Measurements from ENCODE around the gene SHROOM2. TPM values are rescaled to one million over a fixed set of nuclear protein-coding genes. Genes with fewer than 3 reads are reported as not detected.

The SHROOM2 gene
- total RNA-seq, 1 experiment from 2014 or later = 5.3 TPM

DNA sequence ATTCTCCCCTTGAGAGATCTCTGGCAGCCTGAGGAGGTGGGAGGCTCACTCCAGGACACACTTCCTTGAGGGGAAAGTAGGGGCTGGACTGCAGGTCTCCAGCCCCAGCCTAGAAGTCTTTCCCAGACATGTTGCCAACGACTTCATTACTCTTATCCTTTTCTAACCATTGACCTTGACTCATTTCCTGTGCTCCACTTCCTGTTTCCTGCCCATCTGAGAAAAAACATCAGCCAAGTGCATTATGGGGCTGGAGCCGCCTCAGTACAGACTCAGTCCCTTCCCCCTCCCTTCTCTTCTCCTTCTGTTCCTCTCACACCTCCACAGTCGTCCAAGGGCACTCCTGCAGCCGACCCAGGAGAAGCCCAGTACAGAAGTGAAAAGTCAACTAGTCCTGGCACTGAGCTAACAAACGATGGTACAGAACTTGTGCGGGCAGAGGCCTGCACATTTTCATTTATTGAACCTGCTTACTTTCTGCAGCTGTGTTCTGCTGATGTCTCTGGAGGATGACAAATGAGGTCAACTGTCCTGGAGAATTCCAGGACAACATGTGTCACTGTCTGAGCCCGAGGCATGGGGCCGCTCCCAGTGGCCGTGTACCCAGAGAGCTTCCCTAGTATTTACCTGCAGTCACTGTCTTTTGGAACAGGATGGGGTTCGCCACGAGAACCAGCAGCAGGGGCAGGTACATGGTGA is 40.7 kb upstream of the SHROOM2 start:
- H3K9me3 ChIP-seq (ENCODE audit: control insufficient read depth in 1 of 2, insufficient read depth in 1 of 2, low read depth in 1 of 2, low read length in 2 of 2) = no peaks in the 10 kb centered on the region
- H3K27me3 ChIP-seq (ENCODE audit: insufficient read depth, low read length) = no peaks in the 10 kb centered on the region
- H3K36me3 ChIP-seq (ENCODE audit: control insufficient read depth in 1 of 2, insufficient read depth in 2 of 2, low read length in 2 of 2) = no peaks in the 10 kb centered on the region
- ATAC-seq (no peak), DNase-seq (ENCODE audit: low read depth, low spot score) (no peak)
- no peak for TF ChIP-seq EZH2phosphoT487 (IDR thresholded peaks at IDR 0.05; ENCODE audit: borderline replicate concordance)
- no peak for TF ChIP-seq POLR2AphosphoS5 (IDR thresholded peaks at IDR 0.05; ENCODE audit: low read depth, low read length)
- TF ChIP-seq SP1 (IDR thresholded peaks at IDR 0.05; ENCODE audit: low read depth) = no peak
- TF ChIP-seq, protein P1, sequence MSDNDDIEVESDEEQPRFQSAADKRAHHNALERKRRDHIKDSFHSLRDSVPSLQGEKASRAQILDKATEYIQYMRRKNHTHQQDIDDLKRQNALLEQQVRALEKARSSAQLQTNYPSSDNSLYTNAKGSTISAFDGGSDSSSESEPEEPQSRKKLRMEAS (IDR thresholded peaks at IDR 0.05) = no peak
- TF ChIP-seq ELF1 (IDR thresholded peaks at IDR 0.05; ENCODE audit: borderline replicate concordance, low read depth) = no peak
- no peak for TF ChIP-seq SRF (IDR thresholded peaks at IDR 0.05; ENCODE audit: low read depth)
- H3K27ac ChIP-seq (ENCODE audit: low read depth, low read length) = no peak overlapping the region
- H3K4me1 ChIP-seq (ENCODE audit: control insufficient read depth in 1 of 2, insufficient read depth in 2 of 2, low read length in 2 of 2) = no peaks in the 10 kb centered on the region
- no peak overlapping the region for H3K9ac ChIP-seq (ENCODE audit: low read length)
- H4K20me1 ChIP-seq (ENCODE audit: insufficient read depth) = no peaks in the 10 kb centered on the region
- H3K9me2 ChIP-seq (ENCODE audit: insufficient read depth) = no peaks in the 10 kb centered on the region
- no peaks in the 10 kb centered on the region for H3K79me2 ChIP-seq (ENCODE audit: insufficient read depth, low read length)
- BruUV-seq (replicated peaks) = no TSS peak
- POLR2A ChIA-PET = no interaction called here
- no peak overlapping the region for H2AFZ ChIP-seq (ENCODE audit: low read depth, low read length, poor library complexity, severe bottlenecking)
- intact Hi-C loops (cut with micrococcal nuclease) = no loop called here
- CTCF ChIA-PET = no interaction called here
- H3K4me2 ChIP-seq (ENCODE audit: low read length) = no peak overlapping the region
- no peak overlapping the region for H3K4me3 ChIP-seq (replicated peaks in 1 of 2; ENCODE audit: low read depth in 1 of 2, low read length in 2 of 2)
- RAD21 ChIA-PET (ENCODE audit: low non-redundant PET in 1 of 2, low total read pairs in 2 of 2, uncharacterized antibody in 2 of 2, unreplicated experiment in 2 of 2) = no interaction called here

- ChIA-PET RAD21 (ENCODE audit: low non-redundant PET in 1 of 2, low total read pairs in 2 of 2, uncharacterized antibody in 2 of 2, unreplicated experiment in 2 of 2) (no interaction called here), POLR2A (no interaction called here), CTCF (no interaction called here)
- Histone ChIP-seq H3K4me1 (ENCODE audit: control insufficient read depth in 1 of 2, insufficient read depth in 2 of 2, low read length in 2 of 2) (no peaks in the 10 kb centered on the region), H3K9me3 (ENCODE audit: control insufficient read depth in 1 of 2, insufficient read depth in 1 of 2, low read depth in 1 of 2, low read length in 2 of 2) (no peaks in the 10 kb centered on the region), H3K9me2 (ENCODE audit: insufficient read depth) (no peaks in the 10 kb centered on the region), H3K27ac (ENCODE audit: low read depth, low read length) (no peak overlapping the region), H2AFZ (ENCODE audit: low read depth, low read length, poor library complexity, severe bottlenecking) (no peak overlapping the region), H3K4me3 (replicated peaks in 1 of 2; ENCODE audit: low read depth in 1 of 2, low read length in 2 of 2) (no peak overlapping the region), H3K79me2 (ENCODE audit: insufficient read depth, low read length) (no peaks in the 10 kb centered on the region), H3K9ac (ENCODE audit: low read length) (no peak overlapping the region), H3K36me3 (ENCODE audit: control insufficient read depth in 1 of 2, insufficient read depth in 2 of 2, low read length in 2 of 2) (no peaks in the 10 kb centered on the region), H3K4me2 (ENCODE audit: low read length) (no peak overlapping the region), H4K20me1 (ENCODE audit: insufficient read depth) (no peaks in the 10 kb centered on the region), H3K27me3 (ENCODE audit: insufficient read depth, low read length) (no peaks in the 10 kb centered on the region)
- intact Hi-C loops (cut with micrococcal nuclease) = no loop called here
- DNase-seq (ENCODE audit: low read depth, low spot score) (no peak), ATAC-seq (no peak)
- TF ChIP-seq ELF1 (IDR thresholded peaks at IDR 0.05; ENCODE audit: borderline replicate concordance, low read depth) (no peak), EZH2phosphoT487 (IDR thresholded peaks at IDR 0.05; ENCODE audit: borderline replicate concordance) (no peak), POLR2A (IDR thresholded peaks at IDR 0.05; ENCODE audit: borderline replicate concordance, extremely low read depth, insufficient read depth, insufficient read length) (no peak), JUND (IDR thresholded peaks at IDR 0.05) (no peak), SIN3A (IDR thresholded peaks at IDR 0.05; ENCODE audit: low read depth) (no peak), CEBPB (IDR thresholded peaks at IDR 0.05; ENCODE audit: low read depth) (no peak)
- TF ChIP-seq, protein P2, sequence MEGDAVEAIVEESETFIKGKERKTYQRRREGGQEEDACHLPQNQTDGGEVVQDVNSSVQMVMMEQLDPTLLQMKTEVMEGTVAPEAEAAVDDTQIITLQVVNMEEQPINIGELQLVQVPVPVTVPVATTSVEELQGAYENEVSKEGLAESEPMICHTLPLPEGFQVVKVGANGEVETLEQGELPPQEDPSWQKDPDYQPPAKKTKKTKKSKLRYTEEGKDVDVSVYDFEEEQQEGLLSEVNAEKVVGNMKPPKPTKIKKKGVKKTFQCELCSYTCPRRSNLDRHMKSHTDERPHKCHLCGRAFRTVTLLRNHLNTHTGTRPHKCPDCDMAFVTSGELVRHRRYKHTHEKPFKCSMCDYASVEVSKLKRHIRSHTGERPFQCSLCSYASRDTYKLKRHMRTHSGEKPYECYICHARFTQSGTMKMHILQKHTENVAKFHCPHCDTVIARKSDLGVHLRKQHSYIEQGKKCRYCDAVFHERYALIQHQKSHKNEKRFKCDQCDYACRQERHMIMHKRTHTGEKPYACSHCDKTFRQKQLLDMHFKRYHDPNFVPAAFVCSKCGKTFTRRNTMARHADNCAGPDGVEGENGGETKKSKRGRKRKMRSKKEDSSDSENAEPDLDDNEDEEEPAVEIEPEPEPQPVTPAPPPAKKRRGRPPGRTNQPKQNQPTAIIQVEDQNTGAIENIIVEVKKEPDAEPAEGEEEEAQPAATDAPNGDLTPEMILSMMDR (IDR thresholded peaks at IDR 0.05 in 2 of 3, conservative IDR thresholded peaks at IDR 0.05 in 1 of 3; ENCODE audit: borderline replicate concordance in 1 of 3, insufficient read depth in 1 of 3, low read depth in 2 of 3, low read length in 2 of 3) = no peak
- TF ChIP-seq, protein P3, sequence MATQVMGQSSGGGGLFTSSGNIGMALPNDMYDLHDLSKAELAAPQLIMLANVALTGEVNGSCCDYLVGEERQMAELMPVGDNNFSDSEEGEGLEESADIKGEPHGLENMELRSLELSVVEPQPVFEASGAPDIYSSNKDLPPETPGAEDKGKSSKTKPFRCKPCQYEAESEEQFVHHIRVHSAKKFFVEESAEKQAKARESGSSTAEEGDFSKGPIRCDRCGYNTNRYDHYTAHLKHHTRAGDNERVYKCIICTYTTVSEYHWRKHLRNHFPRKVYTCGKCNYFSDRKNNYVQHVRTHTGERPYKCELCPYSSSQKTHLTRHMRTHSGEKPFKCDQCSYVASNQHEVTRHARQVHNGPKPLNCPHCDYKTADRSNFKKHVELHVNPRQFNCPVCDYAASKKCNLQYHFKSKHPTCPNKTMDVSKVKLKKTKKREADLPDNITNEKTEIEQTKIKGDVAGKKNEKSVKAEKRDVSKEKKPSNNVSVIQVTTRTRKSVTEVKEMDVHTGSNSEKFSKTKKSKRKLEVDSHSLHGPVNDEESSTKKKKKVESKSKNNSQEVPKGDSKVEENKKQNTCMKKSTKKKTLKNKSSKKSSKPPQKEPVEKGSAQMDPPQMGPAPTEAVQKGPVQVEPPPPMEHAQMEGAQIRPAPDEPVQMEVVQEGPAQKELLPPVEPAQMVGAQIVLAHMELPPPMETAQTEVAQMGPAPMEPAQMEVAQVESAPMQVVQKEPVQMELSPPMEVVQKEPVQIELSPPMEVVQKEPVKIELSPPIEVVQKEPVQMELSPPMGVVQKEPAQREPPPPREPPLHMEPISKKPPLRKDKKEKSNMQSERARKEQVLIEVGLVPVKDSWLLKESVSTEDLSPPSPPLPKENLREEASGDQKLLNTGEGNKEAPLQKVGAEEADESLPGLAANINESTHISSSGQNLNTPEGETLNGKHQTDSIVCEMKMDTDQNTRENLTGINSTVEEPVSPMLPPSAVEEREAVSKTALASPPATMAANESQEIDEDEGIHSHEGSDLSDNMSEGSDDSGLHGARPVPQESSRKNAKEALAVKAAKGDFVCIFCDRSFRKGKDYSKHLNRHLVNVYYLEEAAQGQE (IDR thresholded peaks at IDR 0.05; ENCODE audit: low read depth) = no peak
- no TSS peak for BruUV-seq (replicated peaks)
Measured at GRCh38 chrX:9746148-9746888, 39.9 kb upstream of the SHROOM2 start.

All from HCT116 (cell line).